Natural killer cell (primary cell): Measurements from ENCODE around the gene IL18BP. TPM values are rescaled to one million over a fixed set of nuclear protein-coding genes. Genes with fewer than 3 reads are reported as not detected.
A peak's percentile ranks its signal among the peaks of the same experiment; 100 is the strongest.

Source experiments
- ATAC-seq, 3 donors: fragments of 150-1000 bp in 2 of 3; fragments of 200-7000 bp in 1 of 3; cut with Tn5 transposase; 1 replicate in 1 of 3; 2 replicates in 2 of 3; pipeline ENCODE4 v1.10.0; 2021; ENCODE audit warnings: mild to moderate bottlenecking in 2 of 3, moderate library complexity in 2 of 3
- DNase-seq, 2 donors: peaks; one replicate each; pipeline versions ENCODE4 v3.0.0 to v3.0.0-alpha.2; 2013 to 2021; ENCODE audit warnings: mixed read lengths in 1 of 2
- H3K27ac ChIP-seq: one replicate; pipeline ENCODE4 v1.5.1; 2013; ENCODE audit warnings: mild to moderate bottlenecking, low read length
- H3K27me3 ChIP-seq: one replicate; pipeline ENCODE4 v1.6.1; 2013; ENCODE audit warnings: low read length; ENCODE audit not compliant: control insufficient read depth, insufficient read depth
- H3K36me3 ChIP-seq: one replicate; pipeline ENCODE4 v1.6.1; 2013; ENCODE audit warnings: low read length; ENCODE audit not compliant: control insufficient read depth, insufficient read depth
- H3K4me1 ChIP-seq: one replicate; pipeline ENCODE4 v1.6.1; 2013; ENCODE audit warnings: low read length; ENCODE audit not compliant: control insufficient read depth, insufficient read depth
- H3K4me3 ChIP-seq: one replicate; pipeline ENCODE4 v1.5.1; 2013; ENCODE audit warnings: low read length
- H3K9me3 ChIP-seq: one replicate; pipeline ENCODE4 v1.6.1; 2013; ENCODE audit warnings: low read length; ENCODE audit not compliant: control insufficient read depth, insufficient read depth
- H3K27ac Mint-ChIP-seq, 2 donors: one replicate each; pipeline ENCODE4 v1.8.0; 2022; ENCODE audit warnings: mild to moderate bottlenecking in 2 of 2, mixed read lengths in 2 of 2, moderate library complexity in 1 of 2
- H3K27me3 Mint-ChIP-seq, 2 donors: one replicate each; pipeline ENCODE4 v1.8.0; 2022; ENCODE audit warnings: low read depth in 2 of 2, mixed read lengths in 2 of 2
- H3K36me3 Mint-ChIP-seq: one replicate; pipeline ENCODE4 v1.8.0; 2022; ENCODE audit warnings: mixed read lengths
- H3K4me1 Mint-ChIP-seq, 2 donors: one replicate each; pipeline ENCODE4 v1.8.0; 2022; ENCODE audit warnings: mixed read lengths in 2 of 2
- H3K4me3 Mint-ChIP-seq: one replicate; pipeline ENCODE4 v1.8.0; 2022; ENCODE audit warnings: mild to moderate bottlenecking, moderate library complexity, mixed read lengths
- H3K9me3 Mint-ChIP-seq, 2 donors: one replicate each; pipeline ENCODE4 v1.8.0; 2022; ENCODE audit warnings: mixed read lengths in 2 of 2
- CTCF ChIP-seq: fragments of 200-600 bp; IDR thresholded peaks from one replicate; pipeline ENCODE4 v1.8.0; 2022; ENCODE audit warnings: antibody characterized with exemption
- WGBS: methylation state at CpG from one replicate; pipeline ENCODE4 v1.1.7; 2013; ENCODE audit warnings: missing lambda C conversion rate; ENCODE audit not compliant: insufficient coverage; 5-methylcytosine and 5-hydroxymethylcytosine counted together
- intact Hi-C: fragments of 100-400 bp; cut with micrococcal nuclease; formaldehyde crosslinking; loops from one replicate; pipeline ENCODE4 v1.14.2; 2022
- total RNA-seq, 4 donors: library from RNA; stranded (reverse); fragments of 120-200 nt in 1 of 4; gene quantifications; one replicate each; pipeline versions ENCODE4 v1.2.3 to v1.2.4, GENCODE V29; 2013 to 2022

Gene IL18BP
- total RNA-seq, 3 donors from 2014 or later (not counting 1 experiment from before 2014, with no cell fraction given) = 23.1 to 35.5 (median 27.2) TPM

GRCh38 chr11:72045849-72046248 lies 47.1 kb downstream of the IL18BP start:
- no peaks in the 10 kb centered on the region for H3K36me3 Mint-ChIP-seq
- H3K27ac Mint-ChIP-seq = no peak overlapping the region
- Histone ChIP-seq H3K27me3 (no peaks in the 10 kb centered on the region), H3K27ac (no peak overlapping the region), H3K36me3 (peaks cover 6% of the 10 kb centered on the region), H3K4me3 (no peak overlapping the region), H3K9me3 (no peaks in the 10 kb centered on the region), H3K4me1 (peaks cover 24% of the 10 kb centered on the region)
- no peaks in the 10 kb centered on the region for H3K27me3 Mint-ChIP-seq
- ATAC-seq (no peak), DNase-seq (no peak)
- H3K9me3 Mint-ChIP-seq = no peaks in the 10 kb centered on the region
- no peak for TF ChIP-seq CTCF
- intact Hi-C loops = no loop called here
- WGBS = 97% methylated on average over 5 of the region's 5 CpGs
- peaks cover 0 to 24% of the 10 kb centered on the region in 2 donors for H3K4me1 Mint-ChIP-seq
- H3K4me3 Mint-ChIP-seq = no peak overlapping the region

- Mint-ChIP-seq H3K4me1 (peaks cover 4 to 15% of the 10 kb centered on the region in 2 donors), H3K36me3 (no peaks in the 10 kb centered on the region), H3K4me3 (no peak overlapping the region), H3K27me3 (no peaks in the 10 kb centered on the region), H3K9me3 (no peaks in the 10 kb centered on the region), H3K27ac (peak overlapping the region in 1 of 2 donors; percentile 31)
- Histone ChIP-seq H3K36me3 (peaks cover 6% of the 10 kb centered on the region), H3K4me3 (no peak overlapping the region), H3K27ac (no peak overlapping the region), H3K9me3 (no peaks in the 10 kb centered on the region), H3K4me1 (no peaks in the 10 kb centered on the region), H3K27me3 (no peaks in the 10 kb centered on the region)
- DNase-seq (no peak), ATAC-seq (no peak)
- no peak for TF ChIP-seq CTCF
- 98% methylated on average over 3 of the region's 3 CpGs for WGBS
- intact Hi-C loops = no loop called here
These were observed 50.2 kb downstream of the IL18BP start for GRCh38 chr11:72048766-72049460.

Other genes starting within 250 kb of the IL18BP start
- not detected for gene DEFB108B, start 165.7 kb upstream of the IL18BP start, total RNA-seq
- not detected for gene DEFB131B, start 120.5 kb upstream of the IL18BP start, total RNA-seq
- 10 to 100 TPM in 2 of 3 donors, 1 to 10 TPM in 1; 9.6 to 16.1 (median 14.1) TPM for gene XNDC1N, start 70.3 kb upstream of the IL18BP start, total RNA-seq
- 10 to 100 TPM; 22.7 to 28.2 (median 22.9) TPM for gene RNF121, start 69.9 kb upstream of the IL18BP start, total RNA-seq
- gene NUMA1, start 81.6 kb downstream of the IL18BP start, total RNA-seq = 100 to 1,000 TPM; 261 to 290 (median 262) TPM
- gene LRRC51, start 81.9 kb downstream of the IL18BP start, total RNA-seq = 1 to 10 TPM; 2.0 to 3.1 (median 2.5) TPM
- 10 to 100 TPM; 55.5 to 62.9 (median 56.2) TPM for gene LAMTOR1, start 104.4 kb downstream of the IL18BP start, total RNA-seq
- gene TOMT, start 107.0 kb downstream of the IL18BP start, total RNA-seq = not detected
- gene ANAPC15, start 113.8 kb downstream of the IL18BP start, total RNA-seq = 10 to 100 TPM; 22.0 to 38.3 (median 29.7) TPM
- 1 to 10 TPM in 1 of 3 donors, not detected in 2; 1.1 TPM for gene FOLR3, start 136.8 kb downstream of the IL18BP start, total RNA-seq
- not detected for gene FOLR1, start 193.2 kb downstream of the IL18BP start, total RNA-seq
- gene FOLR2, start 217.9 kb downstream of the IL18BP start, total RNA-seq = not detected
- gene INPPL1, start 225.9 kb downstream of the IL18BP start, total RNA-seq = 100 to 1,000 TPM; 193 to 207 (median 195) TPM
- not detected for gene PHOX2A, start 245.3 kb downstream of the IL18BP start, total RNA-seq